Parathyroid adenoma (tissue), 2 donors: Measurements from ENCODE around the gene ADAMTSL2.

Source experiments
- H2AFZ ChIP-seq: fragments of 300-600 bp; sonication (generic); one replicate; pipeline ENCODE4 v1.7.0; 2017; ENCODE audit warnings: antibody characterized with exemption, mild to moderate bottlenecking
- H3K27ac ChIP-seq: fragments of 300-600 bp; sonication (generic); one replicate; pipeline ENCODE4 v1.7.0; 2017
- H3K27me3 ChIP-seq: fragments of 300-600 bp; sonication (generic); one replicate; pipeline ENCODE4 v1.7.0; 2017; ENCODE audit warnings: low read length; ENCODE audit not compliant: control insufficient read depth, insufficient read depth
- H3K36me3 ChIP-seq: fragments of 300-600 bp; sonication (generic); one replicate; pipeline ENCODE4 v1.7.0; 2017; ENCODE audit warnings: low read length; ENCODE audit not compliant: control insufficient read depth, insufficient read depth
- H3K4me1 ChIP-seq: fragments of 300-600 bp; sonication (generic); one replicate; pipeline ENCODE4 v1.7.0; 2017; ENCODE audit warnings: control low read depth
- H3K4me2 ChIP-seq: fragments of 300-600 bp; sonication (generic); one replicate; pipeline ENCODE4 v1.7.0; 2017; ENCODE audit warnings: low read length
- H3K4me3 ChIP-seq: fragments of 300-600 bp; sonication (generic); one replicate; pipeline ENCODE4 v1.7.0; 2017; ENCODE audit warnings: low read depth, low read length
- H3K79me2 ChIP-seq: fragments of 300-600 bp; sonication (generic); one replicate; pipeline ENCODE4 v1.7.0; 2017; ENCODE audit warnings: control low read depth
- H3K9ac ChIP-seq: fragments of 300-600 bp; sonication (generic); one replicate; pipeline ENCODE4 v1.7.0; 2017; ENCODE audit warnings: mild to moderate bottlenecking
- H3K9me3 ChIP-seq: fragments of 300-600 bp; sonication (generic); one replicate; pipeline ENCODE4 v1.7.0; 2017; ENCODE audit warnings: low read length; ENCODE audit not compliant: control insufficient read depth
- CTCF ChIP-seq: fragments of 300-600 bp; sonication (generic); IDR thresholded peaks from one replicate; pipeline ENCODE4 v1.7.0; 2017; ENCODE audit warnings: antibody characterized with exemption, mild to moderate bottlenecking
- donor health status: primary hyperparathyroidism.

The ADAMTSL2 gene

DNA sequence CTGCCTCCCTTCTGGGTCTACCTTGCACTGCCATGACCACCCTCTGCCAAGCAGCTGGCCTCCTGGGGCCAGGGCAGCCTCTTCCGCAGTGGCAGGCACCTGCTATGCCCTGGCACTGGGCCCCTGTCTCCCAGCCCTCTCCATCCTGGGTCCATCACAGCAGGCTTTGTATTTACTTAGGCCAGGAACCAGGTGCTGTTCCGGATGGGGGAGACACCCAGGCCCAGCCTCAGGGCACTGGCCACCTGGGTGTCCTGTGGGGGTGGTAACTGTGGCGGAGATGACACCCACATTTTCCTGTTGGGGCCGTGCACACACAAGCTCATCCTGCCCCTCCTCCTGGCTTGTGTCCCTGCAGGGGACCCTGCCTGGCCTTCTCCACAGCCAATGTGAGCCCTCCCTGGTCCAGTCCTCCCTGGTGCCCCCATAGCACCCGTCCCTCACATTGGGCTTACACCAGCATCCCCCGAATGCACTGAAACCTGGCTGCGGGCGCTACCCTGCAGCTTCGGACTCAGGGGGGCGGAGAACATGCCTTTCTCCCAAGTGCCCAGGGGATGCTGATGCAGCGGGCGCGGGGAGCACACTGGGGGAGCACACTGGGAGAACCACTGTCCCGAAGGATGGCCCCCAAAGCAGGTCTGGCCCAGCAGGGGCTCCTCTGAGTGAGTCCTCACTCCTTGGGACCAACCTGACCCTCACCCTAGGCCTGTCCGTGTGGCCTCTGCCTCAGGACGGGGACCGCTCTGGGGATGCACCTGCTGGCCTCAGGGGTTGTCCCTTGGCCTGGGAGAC, 56.8 kb downstream of the ADAMTSL2 start:
- H3K9me3 ChIP-seq: no peaks in the 10 kb centered on the region
- no peaks in the 10 kb centered on the region for H3K79me2 ChIP-seq
- no peaks in the 10 kb centered on the region for H3K27me3 ChIP-seq
- H3K4me3 ChIP-seq: no peak overlapping the region
- H3K4me2 ChIP-seq: no peak overlapping the region
- TF ChIP-seq CTCF: no peak
- H3K9ac ChIP-seq: no peak overlapping the region
- H3K27ac ChIP-seq: no peak overlapping the region
- H3K4me1 ChIP-seq: no peaks in the 10 kb centered on the region
- no peaks in the 10 kb centered on the region for H3K36me3 ChIP-seq
- no peak overlapping the region for H2AFZ ChIP-seq

GRCh38 chr9:133591985-133592384, 57.5 kb downstream of the ADAMTSL2 start:
- Histone ChIP-seq H3K27me3 (no peaks in the 10 kb centered on the region), H3K4me1 (no peaks in the 10 kb centered on the region), H3K79me2 (no peaks in the 10 kb centered on the region), H2AFZ (no peak overlapping the region), H3K9me3 (peaks cover 3% of the 10 kb centered on the region), H3K4me2 (no peak overlapping the region), H3K27ac (no peak overlapping the region), H3K9ac (no peak overlapping the region), H3K36me3 (no peaks in the 10 kb centered on the region), H3K4me3 (no peak overlapping the region)
- TF ChIP-seq CTCF: no peak

DNA sequence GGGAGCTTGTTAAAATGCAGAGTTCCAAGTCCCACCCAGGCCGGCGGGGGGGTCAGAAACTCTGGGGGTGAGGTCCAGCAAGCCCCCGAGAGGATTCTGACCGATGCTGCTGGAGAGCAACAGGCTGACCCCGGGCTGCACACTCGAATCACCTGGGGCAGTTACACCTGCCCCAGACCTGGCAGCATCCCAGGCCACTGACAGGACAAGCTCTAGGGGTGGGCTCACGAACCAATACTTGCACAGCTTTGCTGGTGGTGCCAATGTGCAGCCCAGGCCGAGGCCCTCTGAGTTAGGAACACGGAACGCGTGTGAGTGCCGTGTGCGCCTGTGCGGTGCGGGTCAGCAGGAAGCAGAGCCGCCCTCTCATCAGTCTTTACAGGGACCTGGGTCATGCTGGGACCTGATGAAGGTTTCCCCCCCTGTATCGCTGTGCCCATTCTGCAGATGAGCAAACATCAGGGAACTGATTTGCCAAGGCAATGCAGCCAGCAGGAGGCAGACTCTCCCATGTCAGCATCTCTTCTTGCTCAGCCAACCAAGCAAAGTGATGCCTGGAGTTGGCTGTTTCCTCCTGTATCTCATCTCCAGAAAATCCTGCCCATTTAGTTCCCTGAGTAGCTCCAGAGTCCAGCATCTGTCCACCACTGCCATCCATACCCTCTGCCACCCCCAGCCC, 58.4 kb downstream of the ADAMTSL2 start:
- Histone ChIP-seq H3K27ac (no peak overlapping the region), H3K4me1 (no peaks in the 10 kb centered on the region), H3K9ac (no peak overlapping the region), H2AFZ (no peak overlapping the region), H3K4me2 (no peak overlapping the region), H3K36me3 (no peaks in the 10 kb centered on the region), H3K4me3 (no peak overlapping the region), H3K9me3 (peaks cover 5% of the 10 kb centered on the region), H3K27me3 (no peaks in the 10 kb centered on the region), H3K79me2 (no peaks in the 10 kb centered on the region)
- no peak for TF ChIP-seq CTCF

- no peaks in the 10 kb centered on the region for H3K27me3 ChIP-seq
- peaks cover 5% of the 10 kb centered on the region for H3K9me3 ChIP-seq
- no peak for TF ChIP-seq CTCF
These were observed 59.2 kb downstream of the ADAMTSL2 start for GRCh38 chr9:133593587-133594253.

More at GRCh38 chr9:133593587-133594253, 59.2 kb downstream of the ADAMTSL2 start:
- no peaks in the 10 kb centered on the region for H3K36me3 ChIP-seq
- H3K4me1 ChIP-seq: no peaks in the 10 kb centered on the region
- no peak overlapping the region for H2AFZ ChIP-seq
- H3K9ac ChIP-seq: no peak overlapping the region
- no peaks in the 10 kb centered on the region for H3K79me2 ChIP-seq
- no peak overlapping the region for H3K4me3 ChIP-seq
- no peak overlapping the region for H3K4me2 ChIP-seq
- H3K27ac ChIP-seq: no peak overlapping the region
